AG10803 (cell line): ENCODE data around the gene TOMM40L.

Source experiments
- DNase-seq: peaks from one replicate; pipeline ENCODE4 v3.0.0; 2010; ENCODE audit warnings: low read depth
- H3K4me3 ChIP-seq: 2 replicates; pipeline ENCODE4 v1.5.1; 2011; ENCODE audit warnings: mild to moderate bottlenecking, low read length, control low read depth
- TF ChIP-seq, protein P1 (sequence below): conservative IDR thresholded peaks from 2 replicates; pipeline ENCODE4 v1.5.1; 2011; ENCODE audit warnings: mild to moderate bottlenecking, low read length, control low read depth, inconsistent platforms

Gene TOMM40L

DNA sequence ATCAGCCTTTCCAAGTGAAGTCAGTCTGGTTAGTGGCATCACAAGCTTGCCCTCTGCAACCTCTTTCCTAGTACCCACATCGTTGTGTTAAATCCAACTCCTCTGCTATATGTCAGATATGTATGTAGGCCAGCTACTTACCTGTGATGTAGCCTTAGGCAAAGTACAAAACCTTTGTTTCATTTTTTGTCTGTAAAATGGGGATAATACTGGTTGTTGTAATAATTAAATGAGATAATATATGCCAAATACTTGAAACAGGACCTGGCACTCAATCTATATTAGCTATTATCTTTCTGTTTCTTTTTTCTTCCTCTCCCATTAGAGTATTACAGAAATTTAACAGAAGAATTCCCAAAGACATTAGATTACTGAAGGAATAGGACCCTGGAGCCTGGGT, 33.9 kb downstream of the TOMM40L start:
- TF ChIP-seq, protein P1, sequence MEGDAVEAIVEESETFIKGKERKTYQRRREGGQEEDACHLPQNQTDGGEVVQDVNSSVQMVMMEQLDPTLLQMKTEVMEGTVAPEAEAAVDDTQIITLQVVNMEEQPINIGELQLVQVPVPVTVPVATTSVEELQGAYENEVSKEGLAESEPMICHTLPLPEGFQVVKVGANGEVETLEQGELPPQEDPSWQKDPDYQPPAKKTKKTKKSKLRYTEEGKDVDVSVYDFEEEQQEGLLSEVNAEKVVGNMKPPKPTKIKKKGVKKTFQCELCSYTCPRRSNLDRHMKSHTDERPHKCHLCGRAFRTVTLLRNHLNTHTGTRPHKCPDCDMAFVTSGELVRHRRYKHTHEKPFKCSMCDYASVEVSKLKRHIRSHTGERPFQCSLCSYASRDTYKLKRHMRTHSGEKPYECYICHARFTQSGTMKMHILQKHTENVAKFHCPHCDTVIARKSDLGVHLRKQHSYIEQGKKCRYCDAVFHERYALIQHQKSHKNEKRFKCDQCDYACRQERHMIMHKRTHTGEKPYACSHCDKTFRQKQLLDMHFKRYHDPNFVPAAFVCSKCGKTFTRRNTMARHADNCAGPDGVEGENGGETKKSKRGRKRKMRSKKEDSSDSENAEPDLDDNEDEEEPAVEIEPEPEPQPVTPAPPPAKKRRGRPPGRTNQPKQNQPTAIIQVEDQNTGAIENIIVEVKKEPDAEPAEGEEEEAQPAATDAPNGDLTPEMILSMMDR = no peak
- no peak overlapping the region for H3K4me3 ChIP-seq
- no peak for DNase-seq

DNA sequence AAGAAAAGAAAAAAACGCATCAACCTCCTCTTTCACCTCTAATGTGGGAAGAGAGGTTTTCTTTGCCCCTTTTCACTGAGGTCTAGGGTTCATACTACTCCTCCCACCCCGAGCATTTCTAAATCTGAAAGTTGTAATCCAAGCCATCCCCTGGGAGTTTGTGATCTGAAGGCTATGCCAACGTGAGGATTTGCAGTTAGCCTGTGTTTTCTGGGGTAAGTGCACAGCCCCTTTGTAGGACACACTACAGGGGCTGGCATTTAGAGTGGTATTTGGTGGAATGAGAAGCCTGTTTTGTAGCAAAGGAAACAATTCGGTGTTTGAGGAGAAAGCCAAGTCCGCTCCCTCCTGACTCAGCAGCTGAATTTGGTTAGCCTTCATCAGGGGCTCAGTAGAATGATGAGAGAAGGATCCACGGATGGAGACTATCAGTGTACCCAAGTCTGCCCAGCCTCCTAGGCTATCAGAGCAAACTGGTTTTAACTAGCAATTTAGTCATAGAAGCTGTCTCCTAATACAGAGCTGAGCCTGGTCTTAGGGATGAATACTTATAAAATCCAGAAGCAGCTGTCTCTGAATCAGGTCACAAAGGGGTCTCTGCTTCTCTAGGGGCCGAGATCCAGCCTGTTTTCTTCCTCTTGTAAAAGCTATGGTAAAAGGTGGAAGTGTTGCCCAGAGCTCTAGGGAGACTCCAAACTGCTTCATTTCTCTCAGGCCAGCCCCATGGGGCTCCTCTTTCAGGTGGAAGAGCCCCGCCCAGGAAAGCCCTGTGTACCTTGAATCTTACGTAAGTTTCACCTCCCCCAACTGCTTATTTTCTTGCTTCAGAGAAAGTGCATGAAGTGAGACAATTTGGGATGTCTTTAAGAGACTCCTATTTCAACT, 34.8 kb downstream of the TOMM40L start:
- TF ChIP-seq, protein P1 = no peak
- DNase-seq = no peak
- H3K4me3 ChIP-seq = no peak overlapping the region

DNA sequence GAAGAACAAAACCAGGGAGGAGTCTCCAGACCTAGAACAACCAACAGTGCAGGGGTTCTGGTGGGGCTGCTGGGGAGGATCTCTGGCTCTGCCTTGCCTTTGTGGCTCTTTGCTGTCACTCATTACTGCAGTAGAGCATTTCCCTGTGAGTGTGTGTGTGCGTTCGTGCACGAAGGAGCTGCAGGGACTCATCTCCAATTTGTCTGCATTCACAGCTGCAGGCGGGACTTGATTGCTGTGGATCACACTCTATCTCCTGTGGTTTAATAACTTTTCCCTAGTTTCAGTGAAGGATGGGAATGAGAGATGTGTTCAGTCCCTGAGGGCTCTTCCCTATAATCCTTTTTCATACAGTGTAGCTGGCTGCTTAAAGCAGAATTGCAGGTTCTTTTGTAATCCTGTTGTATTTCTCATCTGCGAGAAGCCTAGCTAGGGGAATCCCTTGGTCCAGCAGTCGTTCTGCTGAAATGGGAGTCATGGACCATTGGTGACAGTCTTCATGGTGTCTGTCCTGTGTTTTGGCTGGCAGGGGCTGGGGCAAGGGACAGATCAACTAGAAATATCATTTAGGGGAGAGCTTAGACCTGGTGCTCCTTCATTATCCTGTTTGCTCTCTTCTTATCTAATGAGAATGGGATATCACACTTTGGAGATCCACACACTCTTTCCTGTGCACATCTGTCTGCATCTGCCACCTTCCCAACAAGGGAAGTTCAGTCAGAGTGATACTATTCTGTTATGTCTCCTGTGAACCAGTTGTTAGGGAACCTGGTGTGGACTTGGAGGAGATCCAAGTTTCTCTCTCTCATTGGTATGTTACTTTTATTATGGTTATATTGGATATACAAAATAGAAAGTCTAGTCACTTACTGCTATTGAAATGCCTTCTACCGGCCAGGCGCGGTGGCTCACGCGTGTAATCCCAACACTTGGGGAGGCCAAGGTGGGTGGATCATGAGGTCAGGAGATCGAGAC, 35.7 kb downstream of the TOMM40L start:
- no peak overlapping the region for H3K4me3 ChIP-seq
- TF ChIP-seq, protein P1 = no peak
- no peak for DNase-seq

DNA sequence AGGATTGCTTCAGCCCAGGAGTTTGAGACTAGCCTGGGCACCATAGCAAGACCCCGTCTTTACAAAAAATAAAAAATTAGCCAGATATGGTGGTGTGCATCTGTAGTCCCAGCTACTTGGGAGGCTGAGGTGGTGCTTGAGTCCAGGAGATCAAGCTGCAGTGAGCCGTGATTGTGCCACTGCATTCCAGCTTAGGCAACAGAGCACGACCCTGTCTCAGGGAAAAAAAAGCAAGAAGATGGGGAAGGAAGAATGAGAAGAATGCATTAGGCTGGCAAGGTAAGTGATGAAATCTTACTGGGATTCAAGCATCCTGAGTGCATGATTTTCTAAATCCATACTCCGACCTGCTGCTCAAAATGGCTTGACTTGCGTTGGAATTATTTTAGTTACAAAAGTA, 39.4 kb downstream of the TOMM40L start:
- H3K4me3 ChIP-seq = no peak overlapping the region
- TF ChIP-seq, protein P1 = no peak
- DNase-seq = no peak

DNA sequence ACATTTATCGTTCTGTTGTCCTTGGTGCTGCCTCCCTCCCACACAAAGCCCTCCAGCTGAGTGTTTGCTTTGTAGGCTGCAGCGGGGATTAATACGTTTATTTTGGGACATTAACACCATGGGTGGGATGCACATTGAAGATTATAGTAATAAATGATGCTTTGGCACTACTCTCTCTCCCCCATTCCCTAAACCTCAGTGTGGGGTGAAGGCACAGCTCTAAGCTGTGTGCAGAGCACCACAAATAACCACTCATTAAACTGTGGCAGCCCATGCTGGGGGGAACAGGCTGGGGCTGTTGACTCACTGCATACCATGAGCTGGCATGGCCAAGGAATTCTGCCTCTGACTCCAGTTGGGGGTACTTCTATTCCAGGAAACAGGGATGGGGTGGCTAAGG, 40.3 kb downstream of the TOMM40L start:
- peak; percentile 10 for DNase-seq
- TF ChIP-seq, protein P1 = no peak
- no peak overlapping the region for H3K4me3 ChIP-seq

DNA sequence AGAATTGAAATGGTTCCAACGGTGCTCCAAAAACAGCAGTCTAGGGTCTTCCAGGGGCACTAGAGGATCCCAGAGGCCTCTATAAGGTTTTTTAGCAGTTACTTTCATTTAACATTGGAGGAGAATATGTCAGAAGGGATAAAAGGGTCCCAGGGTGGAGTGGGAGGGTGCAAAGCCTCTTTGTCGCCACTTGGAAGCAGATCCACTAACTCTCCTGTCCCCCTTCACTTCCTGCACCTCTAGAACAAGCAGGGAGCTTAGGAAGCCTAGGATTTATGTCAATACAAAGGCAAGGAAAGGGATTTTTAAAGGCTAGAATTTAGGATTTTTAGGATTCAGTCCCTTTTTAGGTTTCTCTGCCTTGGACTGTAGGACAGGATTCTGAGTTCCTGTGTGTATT, 41.0 kb downstream of the TOMM40L start:
- no peak for DNase-seq
- H3K4me3 ChIP-seq = no peak overlapping the region
- TF ChIP-seq, protein P1 = no peak
